IPS-20b (cell line): ENCODE measurements around the gene XIRP1.

Experiments used
- H3K27ac ChIP-seq: one replicate; pipeline ENCODE4 v1.5.1; 2013; ENCODE audit warnings: low read length
- H3K27me3 ChIP-seq: 2 replicates; pipeline ENCODE4 v1.6.1; 2013; ENCODE audit warnings: mild to moderate bottlenecking, low read length, inconsistent platforms; ENCODE audit not compliant: insufficient read depth
- H3K36me3 ChIP-seq: 2 replicates; pipeline ENCODE4 v1.6.1; 2013; ENCODE audit warnings: low read depth, mild to moderate bottlenecking, inconsistent platforms, low read length, moderate library complexity; ENCODE audit not compliant: insufficient read depth
- H3K4me1 ChIP-seq: 2 replicates; pipeline ENCODE4 v1.6.1; 2013; ENCODE audit warnings: mild to moderate bottlenecking, control low read depth, inconsistent platforms, low read length, moderate library complexity; ENCODE audit not compliant: insufficient read depth
- H3K4me3 ChIP-seq: 2 replicates; pipeline ENCODE4 v1.5.1; 2013; ENCODE audit warnings: mild to moderate bottlenecking, low read length, inconsistent platforms
- H3K9ac ChIP-seq: 2 replicates; pipeline ENCODE4 v1.6.1; 2013; ENCODE audit warnings: low read depth, mild to moderate bottlenecking, inconsistent platforms, low read length, moderate library complexity
- H3K9me3 ChIP-seq: 2 replicates; pipeline ENCODE4 v1.6.1; 2013; ENCODE audit warnings: mild to moderate bottlenecking, low read depth, low read length, inconsistent platforms; ENCODE audit not compliant: insufficient read depth

The XIRP1 gene

DNA sequence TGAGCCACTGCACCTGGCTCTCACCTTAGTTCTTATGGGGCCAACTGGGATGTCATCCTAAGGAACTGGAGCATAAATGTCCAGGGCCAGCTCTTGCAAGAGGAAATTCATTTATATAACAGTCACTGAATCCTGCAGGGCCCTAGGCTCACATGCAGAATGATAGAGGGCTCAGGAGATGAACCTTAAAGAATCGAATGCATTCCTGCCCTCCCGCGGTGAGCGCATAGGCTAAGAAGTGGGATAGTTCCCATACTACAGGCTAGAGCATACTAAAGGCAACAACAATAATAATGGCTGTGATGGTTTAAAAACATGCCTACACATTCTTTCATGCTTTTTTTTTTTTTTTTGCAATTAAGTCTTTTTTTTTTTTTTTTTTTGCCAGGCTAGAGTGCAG is 21.9 kb downstream of the XIRP1 start:
- Histone ChIP-seq H3K9me3 (no peaks in the 10 kb centered on the region), H3K27me3 (no peaks in the 10 kb centered on the region), H3K4me3 (no peak overlapping the region), H3K27ac (no peak overlapping the region), H3K4me1 (peaks cover 3% of the 10 kb centered on the region), H3K36me3 (no peaks in the 10 kb centered on the region), H3K9ac (no peak overlapping the region)

GRCh38 chr3:39169712-39170111 is 22.7 kb downstream of the XIRP1 start:
- Histone ChIP-seq H3K9ac (no peak overlapping the region), H3K36me3 (no peaks in the 10 kb centered on the region), H3K27ac (no peak overlapping the region), H3K9me3 (no peaks in the 10 kb centered on the region), H3K27me3 (no peaks in the 10 kb centered on the region), H3K4me1 (peaks cover 3% of the 10 kb centered on the region), H3K4me3 (no peak overlapping the region)

DNA sequence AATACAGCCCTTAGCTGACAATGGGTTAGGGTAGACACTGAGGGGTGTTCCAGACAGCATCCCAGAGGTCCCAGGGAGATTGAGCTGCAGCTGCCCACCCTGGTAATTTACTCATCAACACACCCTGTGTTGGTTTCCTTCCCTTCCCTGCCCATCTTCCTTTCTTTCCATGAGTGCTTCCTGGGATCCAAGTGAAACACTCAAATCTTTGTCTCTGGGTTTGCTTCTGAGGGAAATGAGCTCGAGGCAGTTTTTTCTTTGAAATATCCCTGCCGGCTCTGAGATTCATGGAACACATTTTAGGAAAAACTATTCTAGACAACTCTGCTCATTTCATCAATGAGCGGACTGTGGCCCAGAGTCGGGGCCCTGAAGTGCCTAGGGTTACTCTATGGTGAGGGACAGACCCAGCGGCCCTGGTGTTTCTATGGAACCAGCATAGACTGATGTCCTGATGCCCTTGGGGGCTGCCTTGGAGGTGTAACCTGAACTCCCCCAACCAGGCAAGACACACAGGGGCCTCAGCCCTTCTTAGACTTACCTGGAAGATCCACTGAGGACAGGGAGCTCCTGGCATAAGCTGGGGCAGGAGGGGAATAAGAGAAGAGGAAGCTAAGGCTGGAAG is 24.1 kb downstream of the XIRP1 start:
- no peak overlapping the region for H3K4me3 ChIP-seq
- H3K4me1 ChIP-seq: peaks cover 3% of the 10 kb centered on the region
- no peaks in the 10 kb centered on the region for H3K36me3 ChIP-seq
- H3K27ac ChIP-seq: no peak overlapping the region
- no peak overlapping the region for H3K9ac ChIP-seq
- no peaks in the 10 kb centered on the region for H3K27me3 ChIP-seq
- H3K9me3 ChIP-seq: no peaks in the 10 kb centered on the region

DNA sequence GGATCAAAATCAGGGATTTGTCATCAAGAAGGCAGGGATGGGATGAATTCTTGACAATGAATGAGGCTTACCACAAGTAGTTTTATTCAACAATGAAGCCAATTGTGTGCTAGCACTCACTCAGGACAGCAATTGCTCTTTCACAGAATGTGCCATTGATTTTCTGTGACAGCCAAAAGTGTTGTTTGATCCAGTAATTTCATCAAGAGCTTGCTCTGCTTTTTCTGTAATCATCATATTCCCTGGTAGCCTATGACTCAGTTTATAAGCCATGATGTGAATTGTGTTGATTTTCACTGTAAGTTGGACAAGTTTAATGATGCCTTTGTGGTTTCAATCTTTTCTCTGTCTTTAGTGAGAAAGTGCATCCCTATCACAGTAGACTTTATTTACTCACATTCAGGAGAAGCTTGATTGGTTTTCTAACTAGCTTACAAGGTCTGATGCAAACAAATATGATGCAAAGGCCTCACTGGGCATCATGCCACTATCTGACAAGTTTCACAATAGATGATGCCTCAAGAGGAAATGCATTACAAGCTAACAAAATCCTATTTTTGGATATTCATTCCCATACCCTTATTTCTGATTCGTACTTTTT is 25.4 kb downstream of the XIRP1 start:
- Histone ChIP-seq H3K27ac (no peak overlapping the region), H3K4me1 (peaks cover 3% of the 10 kb centered on the region), H3K9ac (no peak overlapping the region), H3K36me3 (no peaks in the 10 kb centered on the region), H3K9me3 (no peaks in the 10 kb centered on the region), H3K4me3 (no peak overlapping the region), H3K27me3 (no peaks in the 10 kb centered on the region)

GRCh38 chr3:39166134-39166710 is 26.2 kb downstream of the XIRP1 start:
- Histone ChIP-seq H3K9ac (no peak overlapping the region), H3K27me3 (no peaks in the 10 kb centered on the region), H3K9me3 (no peaks in the 10 kb centered on the region), H3K4me1 (peaks cover 3% of the 10 kb centered on the region), H3K36me3 (no peaks in the 10 kb centered on the region), H3K4me3 (no peak overlapping the region), H3K27ac (no peak overlapping the region)

GRCh38 chr3:39165518-39165917 is 26.9 kb downstream of the XIRP1 start:
- Histone ChIP-seq H3K27me3 (no peaks in the 10 kb centered on the region), H3K9me3 (no peaks in the 10 kb centered on the region), H3K4me3 (no peak overlapping the region), H3K9ac (no peak overlapping the region), H3K4me1 (peaks cover 3% of the 10 kb centered on the region), H3K27ac (no peak overlapping the region), H3K36me3 (no peaks in the 10 kb centered on the region)

DNA sequence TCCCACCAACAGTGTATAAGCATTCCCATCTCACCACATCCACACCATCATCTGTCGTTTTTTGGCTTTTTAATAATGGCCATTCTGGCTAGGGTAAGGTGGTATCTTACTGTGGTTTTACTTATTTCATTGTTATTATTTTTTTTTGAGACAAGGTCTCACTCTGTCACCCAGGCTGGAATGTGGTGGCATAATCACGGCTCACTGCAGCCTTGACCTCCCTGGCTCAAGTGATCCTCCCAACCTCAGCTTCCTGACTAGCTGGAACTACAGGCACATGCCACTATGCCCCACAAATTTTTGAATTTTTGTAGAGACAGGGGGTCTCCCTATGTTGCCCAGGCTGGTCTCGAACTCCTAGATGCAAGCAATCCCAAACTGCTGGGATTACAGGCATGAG is 28.0 kb downstream of the XIRP1 start:
- Histone ChIP-seq H3K9ac (no peak overlapping the region), H3K27me3 (no peaks in the 10 kb centered on the region), H3K27ac (no peak overlapping the region), H3K4me1 (peaks cover 6% of the 10 kb centered on the region), H3K9me3 (no peaks in the 10 kb centered on the region), H3K36me3 (no peaks in the 10 kb centered on the region), H3K4me3 (no peak overlapping the region)

DNA sequence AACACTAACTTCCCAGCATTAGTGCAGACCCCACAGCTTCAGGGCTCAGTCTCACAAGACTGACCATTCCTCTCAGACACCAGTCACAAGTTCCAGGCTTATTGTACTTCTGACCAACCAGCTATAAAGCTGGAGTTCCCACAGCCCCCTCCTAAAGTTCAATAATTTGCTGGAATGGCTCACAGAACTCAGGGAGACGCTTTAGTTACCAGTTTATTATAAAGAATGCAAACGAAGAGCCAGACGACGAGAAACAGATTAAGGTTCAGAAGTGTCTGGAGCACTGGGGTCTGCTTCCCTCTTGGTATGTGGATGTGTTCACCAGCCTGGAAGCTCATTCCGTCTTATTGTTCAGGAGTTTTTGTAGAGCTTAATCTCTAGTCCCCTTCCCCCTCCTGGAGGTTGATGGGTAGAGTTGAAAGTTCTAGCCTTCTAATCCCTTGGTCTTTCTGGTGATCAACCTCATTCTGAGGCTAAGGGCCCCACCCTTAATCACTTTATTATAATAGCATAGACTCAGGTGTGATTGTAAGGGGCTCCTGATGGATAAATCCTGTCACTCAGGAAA is 34.2 kb downstream of the XIRP1 start:
- H3K4me1 ChIP-seq: peaks cover 14% of the 10 kb centered on the region
- H3K9me3 ChIP-seq: no peaks in the 10 kb centered on the region
- H3K27ac ChIP-seq: no peak overlapping the region
- no peaks in the 10 kb centered on the region for H3K36me3 ChIP-seq
- no peak overlapping the region for H3K4me3 ChIP-seq
- H3K9ac ChIP-seq: no peak overlapping the region
- H3K27me3 ChIP-seq: no peaks in the 10 kb centered on the region

DNA sequence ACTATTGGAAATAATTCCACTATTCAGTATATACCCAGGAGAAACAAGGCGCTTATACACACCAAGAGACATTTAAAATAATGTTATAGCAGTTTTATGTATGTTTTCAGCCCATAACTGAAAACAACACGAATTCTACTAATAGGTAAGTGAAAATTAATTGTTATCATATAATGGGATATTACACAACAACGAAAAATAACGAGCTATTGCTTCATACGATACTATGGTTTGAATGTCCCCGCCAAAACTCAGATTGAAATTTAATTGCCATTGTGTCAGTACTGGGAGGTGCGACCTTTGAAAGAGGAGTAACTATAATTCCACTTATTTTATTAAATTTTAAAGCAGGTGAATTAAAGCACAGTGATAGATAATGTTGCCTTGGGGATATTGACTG is 35.0 kb downstream of the XIRP1 start:
- Histone ChIP-seq H3K9ac (no peak overlapping the region), H3K9me3 (no peaks in the 10 kb centered on the region), H3K4me3 (no peak overlapping the region), H3K4me1 (peaks cover 14% of the 10 kb centered on the region), H3K36me3 (no peaks in the 10 kb centered on the region), H3K27ac (no peak overlapping the region), H3K27me3 (peaks cover 6% of the 10 kb centered on the region; the same call in 1 of the 2 replicates)

- no peak overlapping the region for H3K9ac ChIP-seq
- H3K36me3 ChIP-seq: no peaks in the 10 kb centered on the region
- H3K27ac ChIP-seq: no peak overlapping the region
- peaks cover 6% of the 10 kb centered on the region; the same call in 1 of the 2 replicates for H3K27me3 ChIP-seq
- H3K4me3 ChIP-seq: no peak overlapping the region
- H3K9me3 ChIP-seq: no peaks in the 10 kb centered on the region
- H3K4me1 ChIP-seq: peaks cover 20% of the 10 kb centered on the region
These were observed 36.0 kb downstream of the XIRP1 start for GRCh38 chr3:39156421-39156820.

DNA sequence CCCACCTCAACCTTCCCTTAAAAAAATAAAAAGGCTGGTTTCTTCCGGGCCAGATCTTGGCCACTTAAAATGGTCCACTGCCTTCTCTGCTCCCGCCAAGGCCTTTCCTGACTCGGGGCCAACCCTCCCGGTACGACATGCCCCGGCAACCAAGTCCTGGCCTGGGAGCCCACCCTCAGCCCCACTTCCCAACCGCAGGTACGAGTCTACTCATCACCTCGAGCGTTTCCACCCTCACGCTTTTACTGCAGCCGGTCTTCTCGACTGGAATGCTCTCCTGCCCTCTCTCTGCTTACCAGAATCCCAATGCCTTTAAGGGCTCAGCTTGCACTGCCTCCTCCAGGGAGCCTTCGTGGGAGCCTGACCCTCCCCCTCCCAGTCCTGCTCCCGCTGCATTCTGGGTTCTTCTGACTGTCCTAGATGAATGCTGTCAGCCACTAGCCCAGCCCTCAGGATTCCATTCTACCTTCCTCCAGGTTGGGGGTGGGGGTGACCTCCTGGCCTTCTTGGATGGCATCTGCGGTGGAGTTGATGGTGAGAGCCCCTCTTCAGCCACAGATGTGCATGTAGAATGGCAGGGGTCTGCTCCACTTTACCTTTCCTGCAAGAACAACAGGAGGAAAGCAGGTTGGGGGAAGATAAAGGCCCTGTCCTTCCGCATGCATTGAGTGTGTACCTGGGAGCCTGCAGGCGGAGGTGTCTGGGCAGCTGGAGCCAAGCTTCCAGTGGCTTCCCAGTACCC is 37.9 kb downstream of the XIRP1 start:
- Histone ChIP-seq H3K27me3 (peaks cover 6% of the 10 kb centered on the region; the same call in 1 of the 2 replicates), H3K27ac (no peak overlapping the region), H3K36me3 (no peaks in the 10 kb centered on the region), H3K9me3 (no peaks in the 10 kb centered on the region), H3K4me1 (peaks cover 38% of the 10 kb centered on the region), H3K4me3 (peak overlapping the region; percentile 77), H3K9ac (peak overlapping the region; percentile 70; the same call in 1 of the 2 replicates)
